Kidney epithelial cell (primary cell): ENCODE data around the gene CHADL. TPM values are rescaled to one million over a fixed set of nuclear protein-coding genes. Genes with fewer than 3 reads are reported as not detected.

Experiments used
- DNase-seq: peaks from one replicate; pipeline ENCODE4 v3.0.0-alpha.2; 2010; ENCODE audit warnings: low read depth
- H3K27me3 ChIP-seq: 2 replicates; pipeline ENCODE4 v1.6.0; 2011; ENCODE audit warnings: low read length; ENCODE audit not compliant: control insufficient read depth, insufficient read depth
- H3K36me3 ChIP-seq: 2 replicates; pipeline ENCODE4 v1.5.1; 2011; ENCODE audit warnings: low read length; ENCODE audit not compliant: control insufficient read depth, insufficient read depth
- H3K4me3 ChIP-seq: 2 replicates; pipeline ENCODE4 v1.5.1; 2011; ENCODE audit warnings: low read depth, mild to moderate bottlenecking, control low read depth, low read length
- total RNA-seq: library from RNA; depleted of rRNA; stranded (reverse); fragments of >200 nt; gene quantifications from 2 replicates; pipeline ENCODE4 v1.2.3, GENCODE V29; 2015
- TF ChIP-seq, protein P1 (sequence below): IDR thresholded peaks from 2 replicates; pipeline ENCODE4 v1.5.1; 2011; ENCODE audit warnings: mild to moderate bottlenecking, moderate library complexity, low read length, control low read depth, inconsistent platforms; ENCODE audit not compliant: insufficient read depth, poor library complexity, severe bottlenecking

Gene CHADL
- total RNA-seq, 1 donor from 2014 or later = 1.6 TPM

DNA sequence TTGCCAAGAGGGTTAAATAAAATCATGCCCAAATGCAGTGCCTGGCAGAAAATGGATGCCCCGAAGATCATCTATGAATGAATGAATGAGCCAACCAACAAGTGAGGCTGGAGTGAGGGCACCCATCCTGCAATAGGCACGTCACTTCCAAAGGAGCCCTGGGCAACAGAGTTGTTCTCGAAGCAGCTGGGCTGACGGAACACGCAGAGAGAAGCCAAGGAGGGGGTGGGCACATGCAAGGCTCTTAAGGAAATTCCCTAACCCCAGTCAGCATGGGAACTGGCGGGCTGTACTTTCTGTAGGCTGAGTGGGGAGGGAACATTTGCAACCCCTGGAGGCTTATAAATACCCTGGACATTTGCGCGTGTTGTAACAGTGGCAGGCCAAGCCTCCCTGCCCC lies 11.6 kb upstream of the CHADL start:
- no peaks in the 10 kb centered on the region for H3K27me3 ChIP-seq
- DNase-seq = no peak
- H3K36me3 ChIP-seq = peaks cover 13% of the 10 kb centered on the region
- H3K4me3 ChIP-seq = no peak overlapping the region
- TF ChIP-seq, protein P1, sequence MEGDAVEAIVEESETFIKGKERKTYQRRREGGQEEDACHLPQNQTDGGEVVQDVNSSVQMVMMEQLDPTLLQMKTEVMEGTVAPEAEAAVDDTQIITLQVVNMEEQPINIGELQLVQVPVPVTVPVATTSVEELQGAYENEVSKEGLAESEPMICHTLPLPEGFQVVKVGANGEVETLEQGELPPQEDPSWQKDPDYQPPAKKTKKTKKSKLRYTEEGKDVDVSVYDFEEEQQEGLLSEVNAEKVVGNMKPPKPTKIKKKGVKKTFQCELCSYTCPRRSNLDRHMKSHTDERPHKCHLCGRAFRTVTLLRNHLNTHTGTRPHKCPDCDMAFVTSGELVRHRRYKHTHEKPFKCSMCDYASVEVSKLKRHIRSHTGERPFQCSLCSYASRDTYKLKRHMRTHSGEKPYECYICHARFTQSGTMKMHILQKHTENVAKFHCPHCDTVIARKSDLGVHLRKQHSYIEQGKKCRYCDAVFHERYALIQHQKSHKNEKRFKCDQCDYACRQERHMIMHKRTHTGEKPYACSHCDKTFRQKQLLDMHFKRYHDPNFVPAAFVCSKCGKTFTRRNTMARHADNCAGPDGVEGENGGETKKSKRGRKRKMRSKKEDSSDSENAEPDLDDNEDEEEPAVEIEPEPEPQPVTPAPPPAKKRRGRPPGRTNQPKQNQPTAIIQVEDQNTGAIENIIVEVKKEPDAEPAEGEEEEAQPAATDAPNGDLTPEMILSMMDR = no peak

DNA sequence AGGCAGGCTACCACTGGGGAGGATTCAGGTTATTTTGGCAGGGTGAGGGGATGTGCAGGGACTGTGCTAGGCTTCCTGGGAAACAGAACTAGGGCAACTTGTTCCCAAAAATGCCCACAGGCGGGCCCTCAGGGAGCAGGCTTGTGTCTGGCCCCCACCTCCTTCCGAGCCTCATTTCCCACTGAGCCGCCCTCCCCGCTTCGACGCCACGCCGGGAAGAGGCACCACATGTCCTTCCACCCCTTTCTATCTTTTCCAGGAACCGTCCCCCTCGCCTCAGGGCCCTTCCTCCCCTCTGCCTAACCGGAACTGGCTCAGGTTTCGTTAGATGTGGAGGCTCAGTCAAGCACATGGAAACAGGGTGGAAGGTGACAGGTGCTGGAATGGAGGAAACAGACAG lies 9.4 kb upstream of the CHADL start:
- Histone ChIP-seq H3K4me3 (no peak overlapping the region), H3K36me3 (peaks cover 12% of the 10 kb centered on the region), H3K27me3 (no peaks in the 10 kb centered on the region)
- DNase-seq = no peak
- TF ChIP-seq, protein P1 = no peak

DNA sequence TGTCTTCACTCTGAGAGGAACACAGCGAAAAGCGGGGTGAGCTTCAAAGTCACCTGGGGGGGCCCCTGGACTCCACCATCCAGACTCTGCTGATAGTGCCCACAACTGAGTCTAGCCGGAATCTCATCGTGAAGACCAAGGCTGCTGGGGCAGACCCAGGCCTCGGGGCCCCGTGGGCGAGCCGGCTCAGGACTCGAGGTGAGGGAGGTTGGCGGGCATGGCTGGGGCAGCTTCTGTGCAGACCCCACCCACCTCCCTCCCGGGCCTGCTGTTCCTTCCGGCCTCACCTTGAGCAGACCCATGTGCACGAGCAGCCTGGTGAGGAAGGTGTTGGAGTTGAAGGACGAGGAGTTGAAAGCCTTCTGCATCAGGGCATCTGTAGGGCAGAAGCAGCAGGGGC lies 8.7 kb upstream of the CHADL start:
- Histone ChIP-seq H3K4me3 (no peak overlapping the region), H3K36me3 (peaks cover 12% of the 10 kb centered on the region), H3K27me3 (no peaks in the 10 kb centered on the region)
- DNase-seq = no peak
- TF ChIP-seq, protein P1 = no peak

DNA sequence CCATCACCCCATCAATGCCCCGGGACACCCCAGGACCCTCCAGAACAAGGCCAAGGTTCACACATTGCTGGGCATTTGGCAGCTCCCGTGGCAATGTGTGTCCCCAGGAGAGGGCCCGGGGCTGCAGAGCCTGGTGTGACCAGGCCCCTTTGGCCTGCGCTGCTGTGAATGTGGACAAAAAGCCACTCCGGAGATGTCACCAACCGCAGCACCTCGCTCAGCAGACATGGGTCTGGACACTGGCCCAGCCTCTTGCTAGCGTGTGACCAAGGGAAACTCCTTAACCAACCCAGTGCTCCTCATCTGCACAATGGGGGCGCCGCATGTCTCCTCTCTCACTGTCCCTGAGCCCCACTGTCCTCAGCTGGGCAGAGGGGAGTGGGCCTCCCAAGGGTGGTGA lies 8.0 kb upstream of the CHADL start:
- TF ChIP-seq, protein P1 = no peak
- H3K36me3 ChIP-seq = peaks cover 12% of the 10 kb centered on the region
- no peaks in the 10 kb centered on the region for H3K27me3 ChIP-seq
- H3K4me3 ChIP-seq = no peak overlapping the region
- DNase-seq = no peak

DNA sequence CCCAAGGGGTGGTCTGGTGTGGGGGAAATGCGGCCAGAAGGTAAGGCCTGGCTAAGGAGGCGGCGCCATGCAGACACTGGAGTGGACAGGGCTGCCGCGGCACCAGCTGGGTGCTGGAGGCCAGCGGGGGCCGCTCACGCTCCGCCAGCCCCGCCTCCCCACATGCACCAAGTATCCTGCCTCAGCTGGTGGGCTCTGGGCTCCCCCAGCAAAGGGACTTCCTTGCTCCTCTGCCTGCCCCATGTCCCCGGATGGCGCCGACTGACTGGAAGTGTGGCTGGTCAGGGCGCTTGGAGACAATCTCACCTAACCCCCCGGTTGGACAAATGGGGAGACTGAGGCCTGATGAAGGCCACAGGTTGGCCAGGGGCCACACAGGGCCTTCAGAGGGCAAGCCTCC lies 7.6 kb upstream of the CHADL start:
- Histone ChIP-seq H3K36me3 (peaks cover 12% of the 10 kb centered on the region), H3K4me3 (no peak overlapping the region), H3K27me3 (no peaks in the 10 kb centered on the region)
- DNase-seq = no peak
- TF ChIP-seq, protein P1 = no peak

DNA sequence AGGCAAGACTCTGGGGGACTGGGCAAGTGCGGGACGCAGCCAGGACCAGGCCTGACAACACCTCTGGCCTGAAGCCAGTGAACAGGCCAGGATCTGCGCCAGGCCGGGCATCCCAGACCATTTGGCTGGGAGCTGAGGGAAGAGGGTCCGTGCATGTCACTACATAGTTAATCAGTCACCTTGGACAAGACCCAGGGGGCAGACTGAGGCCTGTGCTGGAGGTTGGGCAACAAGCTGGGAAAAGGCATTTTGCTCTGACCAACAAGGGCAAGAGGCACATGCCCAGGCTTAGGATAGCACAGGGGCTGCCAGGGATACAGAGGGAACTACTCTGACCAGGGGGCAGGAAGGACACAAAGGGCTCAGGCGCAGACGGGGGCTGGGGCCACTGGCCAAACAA lies 7.0 kb upstream of the CHADL start:
- no peak for DNase-seq
- peaks cover 8% of the 10 kb centered on the region for H3K36me3 ChIP-seq
- TF ChIP-seq, protein P1 = no peak
- no peak overlapping the region for H3K4me3 ChIP-seq
- H3K27me3 ChIP-seq = no peaks in the 10 kb centered on the region
